D721Med (cell line): ENCODE measurements around the gene CDC42BPG.

Experiments
- DNase-seq: peaks from one replicate; pipeline ENCODE4 v3.0.0; 2011; ENCODE audit warnings: low spot score; ENCODE audit not compliant: insufficient read length
- FAIRE-seq: peaks from 2 replicates; lab custom pipeline; 2011; peaks lifted over from hg19 to GRCh38; lab: Jason Lieb, UNC
- CTCF ChIP-seq: IDR thresholded peaks from 2 replicates; pipeline ENCODE4 v1.5.1; 2012; ENCODE audit warnings: mild to moderate bottlenecking, control low read depth; ENCODE audit not compliant: insufficient read depth; ENCODE audit errors: missing control alignments

CDC42BPG gene

GRCh38 chr11:64794526-64794925 is 49.9 kb downstream of the CDC42BPG start:
- DNase-seq (no peak), FAIRE-seq (no peak)
- TF ChIP-seq CTCF = no peak

- DNase-seq = no peak
- FAIRE-seq = no peak
- no peak for TF ChIP-seq CTCF
Observed at GRCh38 chr11:64793271-64794160, 50.9 kb downstream of the CDC42BPG start.

GRCh38 chr11:64792482-64792881 is 52.0 kb downstream of the CDC42BPG start:
- no peak for TF ChIP-seq CTCF
- DNase-seq (no peak), FAIRE-seq (no peak)

GRCh38 chr11:64791781-64792291 is 52.6 kb downstream of the CDC42BPG start:
- no peak for TF ChIP-seq CTCF
- FAIRE-seq = no peak
- DNase-seq = no peak

- TF ChIP-seq CTCF = no peak
- no peak for DNase-seq
- FAIRE-seq = no peak
Observed at GRCh38 chr11:64790205-64791095, 54.0 kb downstream of the CDC42BPG start.

- FAIRE-seq (no peak), DNase-seq (no peak)
- TF ChIP-seq CTCF = no peak
Observed at GRCh38 chr11:64789331-64790204, 54.9 kb downstream of the CDC42BPG start.
